HG03280 (cell line): ENCODE measurements around the gene MTX1.
"Not testable (repeated sequence)": the region's sequence is repeated elsewhere in the genome, so short reads cannot be mapped to it uniquely, and the experiment has no call there.

Experiments
- ATAC-seq: cut with Tn5 transposase; IDR thresholded peaks from one replicate; pipeline ENCODE4 v1.9.1; 2021; ENCODE audit warnings: mild to moderate bottlenecking, moderate library complexity; ENCODE audit not compliant: unreplicated experiment

MTX1 gene

DNA sequence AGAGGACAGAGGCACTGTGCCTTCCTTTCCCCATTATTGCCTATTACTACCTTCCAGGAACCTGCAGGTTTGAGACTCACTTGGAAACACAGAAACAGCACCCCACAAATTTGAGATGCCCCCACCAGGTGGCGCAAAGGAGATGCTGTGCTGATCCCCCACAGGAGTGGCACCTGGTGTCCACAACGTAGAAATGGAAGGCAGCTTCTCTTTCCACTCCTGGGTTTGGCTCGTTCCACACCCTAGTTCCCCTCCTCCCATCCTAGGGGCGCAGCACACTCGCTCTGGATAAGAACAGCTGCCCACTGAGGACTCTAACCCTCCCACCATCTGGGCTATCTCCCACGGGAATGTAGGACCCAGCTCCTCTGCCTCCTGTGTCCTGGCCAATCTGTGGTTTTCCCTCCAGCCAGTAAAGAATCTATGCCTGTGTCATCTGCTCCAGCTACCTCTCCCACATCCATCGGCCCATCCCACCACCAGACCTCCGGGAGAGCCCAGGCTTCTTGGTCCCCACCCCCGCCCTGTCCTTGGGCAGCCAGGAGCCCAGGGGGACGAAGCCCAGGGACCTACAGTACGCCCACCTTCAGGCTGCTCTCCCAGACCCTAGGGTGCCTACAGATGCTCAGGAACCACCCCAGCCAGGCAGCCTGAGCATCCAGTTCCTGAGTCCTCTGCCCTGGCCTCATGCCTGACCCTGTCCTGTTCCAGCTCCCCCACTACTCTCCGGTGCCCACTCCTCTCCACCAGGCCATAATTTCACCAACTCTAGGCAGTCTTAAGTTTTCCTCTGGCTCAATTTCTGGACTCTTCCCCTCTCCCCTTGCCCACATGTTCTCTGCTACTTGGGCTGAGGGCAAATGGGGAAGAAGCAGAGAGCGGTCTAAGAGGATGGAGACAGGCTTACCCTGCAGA, 1.3 kb upstream of the MTX1 start:
- ATAC-seq: peak; percentile 30

DNA sequence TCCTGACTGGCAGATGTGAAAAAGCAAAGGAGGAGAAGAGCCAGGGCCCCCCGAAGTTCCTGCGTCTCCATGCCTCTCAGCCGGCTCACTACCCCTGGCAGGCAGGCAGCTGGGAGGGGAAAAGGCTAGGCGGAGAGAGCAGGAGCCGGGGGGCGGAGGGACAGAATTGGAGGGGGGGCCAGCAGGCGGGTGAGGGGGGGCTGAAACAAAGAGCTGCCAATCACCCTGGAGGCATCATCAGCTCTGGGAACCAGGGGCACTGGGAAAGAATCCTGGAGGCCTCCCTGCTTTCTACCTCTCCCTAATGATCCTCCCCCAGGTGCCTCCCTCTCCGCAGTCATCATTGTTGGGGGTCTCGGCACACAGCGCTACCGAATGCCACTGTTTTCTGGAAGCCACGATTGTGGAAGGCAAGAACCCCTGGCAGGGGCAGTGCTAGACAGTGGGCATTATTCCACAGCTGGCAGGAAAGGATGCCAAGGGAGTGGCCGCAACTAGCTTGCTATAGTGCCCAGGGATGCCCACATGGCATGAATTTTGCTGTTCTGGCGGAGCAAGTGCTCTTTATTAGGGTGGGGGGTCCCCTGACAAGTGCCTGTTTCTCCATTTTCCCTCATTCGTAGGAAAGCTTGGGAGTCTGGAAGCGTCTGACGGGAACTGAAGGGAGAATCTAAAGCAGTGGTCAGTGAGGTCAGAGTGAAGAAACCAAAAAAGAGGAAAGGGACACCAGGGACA, 522 bp upstream of the MTX1 start, which contains the start of gene THBS3:
Gene THBS3 (minus strand): TSS at position 92 of the 735 bp plus-strand sequence. CDS start 21 bp downstream, at position 71.
- no peak for ATAC-seq

GRCh38 chr1:155209312-155209721, 822 bp downstream of the MTX1 start:
- no peak for ATAC-seq

DNA sequence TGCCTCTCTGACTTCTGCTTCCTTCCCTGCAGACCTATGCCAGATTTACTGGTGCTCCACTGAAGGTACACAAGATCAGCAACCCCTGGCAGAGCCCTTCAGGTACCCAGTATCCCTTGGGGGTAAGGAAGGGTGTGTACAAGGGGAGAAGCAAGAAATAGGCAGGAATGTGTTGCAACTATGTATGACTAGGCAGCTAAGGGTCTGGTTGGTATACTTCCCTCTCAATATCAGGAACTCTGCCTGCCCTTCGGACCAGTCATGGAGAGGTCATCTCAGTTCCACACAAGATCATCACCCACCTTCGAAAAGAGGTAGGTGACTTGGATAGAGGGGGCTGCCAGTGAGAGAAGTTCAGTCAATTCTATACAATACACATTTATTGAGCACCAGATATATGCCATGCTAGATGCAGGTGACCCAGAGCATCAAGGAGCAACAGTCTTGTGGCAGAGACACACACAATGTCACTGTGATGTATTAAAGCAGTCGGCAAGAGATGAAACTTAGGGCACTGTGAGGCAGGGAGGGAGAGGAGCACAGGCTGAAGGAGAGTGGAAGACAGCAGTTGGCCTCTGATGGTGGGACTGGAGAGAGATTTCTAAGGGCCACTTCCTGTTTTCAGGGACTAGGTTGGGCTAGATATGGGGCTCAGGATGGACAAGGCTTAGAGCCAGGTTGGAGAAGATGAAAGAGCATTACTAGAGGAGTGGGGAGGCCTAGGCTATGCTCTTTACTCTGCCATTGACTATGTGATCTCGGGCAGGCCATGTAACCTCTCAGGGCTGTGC, 2.0 kb downstream of the MTX1 start:
- no peak for ATAC-seq

DNA sequence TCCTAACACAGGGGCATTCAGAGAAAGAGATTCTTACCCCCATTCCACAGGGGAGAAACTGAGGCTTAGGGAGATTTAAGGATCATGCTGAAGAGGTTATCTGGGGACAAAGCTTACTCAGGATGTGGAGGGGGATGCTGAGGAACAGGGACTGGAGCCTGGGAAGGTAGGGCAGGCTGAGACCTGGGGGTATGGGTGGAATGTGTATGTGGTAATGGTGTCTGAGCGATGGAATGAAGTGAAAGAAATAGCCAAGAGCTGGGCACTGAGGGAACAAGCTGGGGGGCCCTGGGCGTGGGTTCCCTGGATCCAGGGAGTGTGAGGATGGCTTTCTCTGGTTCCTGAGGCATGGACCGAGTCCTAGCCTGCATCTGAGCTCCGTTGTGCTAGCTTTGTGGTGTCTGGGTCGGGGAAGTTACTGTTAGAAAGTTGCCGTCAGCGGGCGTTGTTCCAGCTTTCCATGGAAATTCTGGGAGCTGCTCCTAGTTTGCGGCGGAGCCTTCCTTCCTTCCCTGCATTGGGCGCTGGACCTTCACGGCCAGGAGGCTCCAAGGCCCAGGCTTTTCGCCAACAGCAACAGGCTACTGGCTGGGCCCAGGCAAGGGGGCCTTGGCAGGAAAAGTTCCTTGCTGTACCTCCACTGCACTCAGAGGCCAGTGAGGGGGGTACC, 3.0 kb downstream of the MTX1 start:
- ATAC-seq: not testable (repeated sequence)

DNA sequence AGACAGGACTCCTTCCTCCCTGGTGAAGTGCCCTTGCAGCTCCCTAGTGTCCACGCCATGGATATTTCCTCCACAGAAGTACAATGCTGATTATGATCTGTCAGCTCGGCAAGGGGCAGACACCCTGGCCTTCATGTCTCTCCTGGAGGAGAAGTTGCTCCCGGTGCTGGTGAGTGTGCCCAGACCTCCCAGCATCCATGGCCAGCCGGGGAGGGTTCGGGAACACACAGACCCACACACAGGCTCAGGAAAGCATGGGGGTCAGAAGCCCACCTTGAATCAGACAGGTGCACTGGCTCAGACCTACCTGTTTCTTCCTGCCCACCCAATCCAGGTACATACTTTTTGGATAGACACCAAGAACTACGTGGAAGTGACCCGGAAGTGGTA, 3.6 kb downstream of the MTX1 start:
- not testable (repeated sequence) for ATAC-seq

DNA sequence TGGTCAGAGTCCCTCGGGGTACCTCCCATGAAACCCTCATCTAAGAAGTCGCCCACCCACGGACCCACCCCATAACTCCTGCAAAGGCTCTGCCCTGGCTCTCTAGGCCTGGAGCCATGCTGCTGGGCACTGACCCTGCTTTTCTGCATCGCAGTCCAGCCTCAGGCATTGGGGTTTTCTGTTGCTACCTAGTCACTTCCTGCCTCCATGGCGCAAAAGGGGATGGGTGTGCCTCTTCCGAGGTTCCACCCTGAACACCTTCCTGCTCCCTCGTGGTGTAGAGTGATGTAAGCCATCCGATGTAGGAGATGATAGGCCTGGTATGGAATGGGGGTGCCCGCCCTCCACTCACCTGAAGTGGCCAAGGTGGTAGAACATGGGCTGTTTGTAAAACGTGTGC, 6.2 kb downstream of the MTX1 start:
- ATAC-seq: not testable (repeated sequence)

GRCh38 chr1:155218854-155219591, 10.5 kb downstream of the MTX1 start:
- ATAC-seq: no peak

- no peak for ATAC-seq
These were observed 11.1 kb downstream of the MTX1 start for GRCh38 chr1:155219592-155220031.

- ATAC-seq: not testable (repeated sequence)
These were observed 11.9 kb downstream of the MTX1 start for GRCh38 chr1:155220211-155220965.

- ATAC-seq: no peak
These were observed 14.6 kb downstream of the MTX1 start for GRCh38 chr1:155223047-155223446.

GRCh38 chr1:155225404-155225759, 16.9 kb downstream of the MTX1 start:
- not testable (repeated sequence) for ATAC-seq

GRCh38 chr1:155226188-155226909, 17.9 kb downstream of the MTX1 start:
- ATAC-seq: peak; percentile 26

DNA sequence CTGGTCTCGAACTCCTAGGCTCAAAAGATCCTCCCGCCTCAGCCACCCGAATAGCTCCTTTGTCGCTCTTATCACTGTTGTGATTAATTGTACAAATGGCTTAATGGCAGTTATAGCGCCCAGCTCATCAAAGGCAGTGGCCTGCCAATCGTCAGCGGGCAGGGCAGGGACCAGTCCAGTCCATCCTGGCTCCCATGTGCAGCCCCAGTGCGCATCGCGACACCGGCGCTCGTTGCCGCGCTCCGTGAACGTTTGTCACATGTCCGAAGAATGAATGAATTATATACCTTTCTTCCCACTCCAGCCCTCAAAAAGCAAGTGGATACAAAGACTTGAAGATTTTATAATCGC, 18.4 kb downstream of the MTX1 start:
- ATAC-seq: no peak

- peak; percentile 93 for ATAC-seq
These were observed 19.0 kb downstream of the MTX1 start for GRCh38 chr1:155227261-155228095.

DNA sequence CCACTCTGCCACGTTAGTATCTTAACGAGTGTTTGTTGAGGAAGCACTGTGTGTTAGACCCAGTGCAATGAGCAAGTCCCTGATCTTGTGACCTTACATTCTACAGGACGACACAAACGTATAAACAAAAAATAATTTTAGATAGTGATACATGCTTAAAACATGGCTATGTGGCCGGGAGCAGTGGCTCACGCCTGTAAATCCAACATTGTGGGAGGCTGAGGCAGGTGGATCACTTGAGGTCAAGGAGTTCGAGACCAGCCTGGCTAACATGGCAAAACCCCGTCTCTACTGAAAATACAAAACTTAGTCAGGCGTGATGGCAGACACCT, 19.6 kb downstream of the MTX1 start:
- no peak for ATAC-seq

GRCh38 chr1:155231302-155231701, 22.8 kb downstream of the MTX1 start:
- ATAC-seq: not testable (repeated sequence)
